Thyroid gland (tissue), 4 donors: Measurements from ENCODE around the gene TMEM237.

ENCODE experiments used
- CTCF ChIP-seq, 6 experiments: fragments of 200-600 bp in 3 of 6; fragments of 450-650 bp in 3 of 6; sonication (generic) in 3 of 6; IDR thresholded peaks; one replicate each; pipeline ENCODE4 v1.5.1; 2016 to 2019; ENCODE audit warnings: antibody characterized with exemption in 6 of 6, mild to moderate bottlenecking in 2 of 6, inconsistent platforms in 1 of 6, moderate library complexity in 1 of 6
- POLR2A ChIP-seq, 2 donors: fragments of 450-650 bp; IDR thresholded peaks; one replicate each; pipeline ENCODE4 v1.6.1; 2017; ENCODE audit warnings: antibody characterized with exemption in 2 of 2, mild to moderate bottlenecking in 2 of 2, moderate library complexity in 1 of 2

GRCh38 chr2:201630577-201630976 lies 12.7 kb downstream of the TMEM237 start:
- no peak for TF ChIP-seq CTCF (IDR thresholded peaks at IDR 0.05)
- no peak for TF ChIP-seq POLR2A (IDR thresholded peaks at IDR 0.05)
